Glutamatergic neuron (in vitro differentiated cells): ENCODE measurements around the gene ZCCHC24. TPM values are rescaled to one million over a fixed set of nuclear protein-coding genes. Genes with fewer than 3 reads are reported as not detected.

Experiments
- DNase-seq: peaks from one replicate; pipeline ENCODE4 v3.0.0; 2022
- H3K27ac Mint-ChIP-seq: one replicate; pipeline ENCODE4 v1.8.0; 2020; ENCODE audit warnings: mild to moderate bottlenecking, mixed read lengths, inconsistent platforms; ENCODE audit not compliant: unreplicated experiment
- H3K27me3 Mint-ChIP-seq: one replicate; pipeline ENCODE4 v1.8.0; 2020; ENCODE audit warnings: mild to moderate bottlenecking, moderate library complexity, mixed read lengths, inconsistent platforms; ENCODE audit not compliant: unreplicated experiment
- H3K36me3 Mint-ChIP-seq: one replicate; pipeline ENCODE4 v1.8.0; 2020; ENCODE audit warnings: mild to moderate bottlenecking, mixed read lengths, inconsistent platforms; ENCODE audit not compliant: unreplicated experiment
- H3K4me1 Mint-ChIP-seq: one replicate; pipeline ENCODE4 v1.8.0; 2020; ENCODE audit warnings: mild to moderate bottlenecking, low read depth, mixed read lengths, inconsistent platforms; ENCODE audit not compliant: unreplicated experiment
- H3K4me3 Mint-ChIP-seq: one replicate; pipeline ENCODE4 v1.8.0; 2020; ENCODE audit warnings: mild to moderate bottlenecking, mixed read lengths, inconsistent platforms; ENCODE audit not compliant: unreplicated experiment
- H3K9me3 Mint-ChIP-seq: one replicate; pipeline ENCODE4 v1.8.0; 2020; ENCODE audit warnings: mild to moderate bottlenecking, moderate library complexity, mixed read lengths, inconsistent platforms; ENCODE audit not compliant: unreplicated experiment
- total RNA-seq: library from RNA; stranded (reverse); fragmentation: NEBNext Ultra II Directional; extraction: Animal tissue kit (Norgen Biotek cat#: 25700); gene quantifications from one replicate; pipeline ENCODE4 v1.2.1, GENCODE V29; 2021; ENCODE audit not compliant: unreplicated experiment
- TF ChIP-seq, protein P1 (sequence below): fragments of 200-600 bp; sonication (generic); IDR thresholded peaks from one replicate; pipeline ENCODE4 v1.5.0; 2021; ENCODE audit not compliant: partially characterized antibody, unreplicated experiment

ZCCHC24 gene
- total RNA-seq, 1 donor from 2014 or later: 3.0 TPM

GRCh38 chr10:79413196-79413595, 32.2 kb downstream of the ZCCHC24 start:
- H3K36me3 Mint-ChIP-seq: no peaks in the 10 kb centered on the region

DNA sequence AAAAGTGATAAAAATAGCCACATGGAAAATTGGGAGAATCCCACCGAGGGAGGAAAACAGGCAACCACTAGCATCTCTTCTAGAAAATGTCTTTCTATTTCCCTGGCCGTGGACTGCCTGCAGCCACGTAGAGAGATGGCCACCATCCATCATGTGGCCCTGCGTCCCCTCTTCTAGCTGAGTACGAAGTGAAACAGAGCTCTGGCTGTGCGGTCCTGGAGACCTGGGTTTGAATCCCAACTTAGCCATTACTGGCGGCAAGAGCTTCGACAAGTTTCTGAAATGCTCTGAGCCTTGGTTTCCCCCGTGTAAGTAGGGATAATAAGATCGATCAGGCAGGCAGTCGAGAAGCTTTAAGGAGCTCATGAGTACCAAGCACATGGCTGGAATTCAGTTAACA, 32.9 kb downstream of the ZCCHC24 start:
- DNase-seq: peak; percentile 2
- H3K27ac Mint-ChIP-seq: no peak overlapping the region
- H3K9me3 Mint-ChIP-seq: peaks cover 5% of the 10 kb centered on the region
- H3K27me3 Mint-ChIP-seq: peaks cover 11% of the 10 kb centered on the region
- TF ChIP-seq, protein P1, sequence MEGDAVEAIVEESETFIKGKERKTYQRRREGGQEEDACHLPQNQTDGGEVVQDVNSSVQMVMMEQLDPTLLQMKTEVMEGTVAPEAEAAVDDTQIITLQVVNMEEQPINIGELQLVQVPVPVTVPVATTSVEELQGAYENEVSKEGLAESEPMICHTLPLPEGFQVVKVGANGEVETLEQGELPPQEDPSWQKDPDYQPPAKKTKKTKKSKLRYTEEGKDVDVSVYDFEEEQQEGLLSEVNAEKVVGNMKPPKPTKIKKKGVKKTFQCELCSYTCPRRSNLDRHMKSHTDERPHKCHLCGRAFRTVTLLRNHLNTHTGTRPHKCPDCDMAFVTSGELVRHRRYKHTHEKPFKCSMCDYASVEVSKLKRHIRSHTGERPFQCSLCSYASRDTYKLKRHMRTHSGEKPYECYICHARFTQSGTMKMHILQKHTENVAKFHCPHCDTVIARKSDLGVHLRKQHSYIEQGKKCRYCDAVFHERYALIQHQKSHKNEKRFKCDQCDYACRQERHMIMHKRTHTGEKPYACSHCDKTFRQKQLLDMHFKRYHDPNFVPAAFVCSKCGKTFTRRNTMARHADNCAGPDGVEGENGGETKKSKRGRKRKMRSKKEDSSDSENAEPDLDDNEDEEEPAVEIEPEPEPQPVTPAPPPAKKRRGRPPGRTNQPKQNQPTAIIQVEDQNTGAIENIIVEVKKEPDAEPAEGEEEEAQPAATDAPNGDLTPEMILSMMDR: no peak
- H3K4me1 Mint-ChIP-seq: peaks cover 9% of the 10 kb centered on the region
- H3K36me3 Mint-ChIP-seq: no peaks in the 10 kb centered on the region
- H3K4me3 Mint-ChIP-seq: no peak overlapping the region

More at GRCh38 chr10:79413196-79413595, 32.2 kb downstream of the ZCCHC24 start:
- Mint-ChIP-seq H3K9me3 (peaks cover 5% of the 10 kb centered on the region), H3K4me1 (peaks cover 9% of the 10 kb centered on the region), H3K4me3 (no peak overlapping the region), H3K27me3 (peaks cover 12% of the 10 kb centered on the region), H3K27ac (no peak overlapping the region)
- TF ChIP-seq, protein P1: no peak
- DNase-seq: peak; percentile 26

DNA sequence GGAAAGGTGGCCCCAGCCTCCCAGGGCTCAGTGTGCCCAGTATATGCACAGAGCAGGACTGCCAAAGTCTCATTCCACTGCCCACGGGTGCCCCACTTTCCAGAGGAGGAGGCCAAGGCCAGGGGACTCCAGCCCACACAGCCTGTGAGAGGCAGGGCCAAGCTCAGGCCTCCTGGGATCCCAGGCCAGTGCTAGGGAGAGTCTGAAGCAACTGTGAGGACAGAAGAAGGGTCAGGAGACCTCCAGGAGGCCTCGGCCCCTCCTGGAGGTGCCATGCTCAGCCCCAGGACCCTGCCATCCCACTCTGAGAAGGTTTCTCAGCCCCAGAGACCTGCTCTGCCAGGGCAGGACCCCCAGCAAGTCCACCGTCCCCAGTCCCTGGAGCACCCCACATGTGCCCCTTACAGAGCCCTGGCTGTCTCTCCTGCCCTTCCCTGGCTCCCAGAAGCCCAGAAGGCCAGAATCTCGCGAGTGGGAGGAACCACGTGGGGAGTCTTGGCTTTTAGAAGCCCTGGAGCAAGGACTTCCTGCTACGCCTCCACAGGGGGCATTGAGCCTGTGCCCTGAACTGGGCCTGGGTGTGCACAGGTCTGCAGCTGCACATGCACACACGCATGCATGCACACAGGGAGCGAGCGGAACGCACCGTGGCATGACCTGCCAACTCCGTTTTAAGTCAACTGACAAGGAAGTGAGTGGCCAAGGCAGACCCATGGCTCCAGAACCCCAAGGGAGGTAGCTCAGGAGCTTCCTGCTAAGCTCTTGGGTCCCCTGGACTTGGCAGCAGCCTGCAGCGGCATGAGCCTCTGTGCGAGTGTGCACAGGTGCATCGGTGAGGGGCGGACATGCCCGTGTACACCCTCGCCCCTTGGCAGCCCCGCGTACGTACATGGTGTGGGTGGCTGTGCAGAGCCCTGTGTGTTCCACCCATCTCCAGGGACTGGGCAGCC, 33.6 kb downstream of the ZCCHC24 start:
- TF ChIP-seq, protein P1: no peak
- Mint-ChIP-seq H3K9me3 (peaks cover 2% of the 10 kb centered on the region), H3K4me1 (peaks cover 14% of the 10 kb centered on the region), H3K27me3 (peaks cover 9% of the 10 kb centered on the region), H3K4me3 (no peak overlapping the region), H3K27ac (no peak overlapping the region), H3K36me3 (no peaks in the 10 kb centered on the region)
- DNase-seq: peak; percentile 12

GRCh38 chr10:79410315-79411094, 34.9 kb downstream of the ZCCHC24 start:
- H3K4me1 Mint-ChIP-seq: peaks cover 14% of the 10 kb centered on the region
- H3K27me3 Mint-ChIP-seq: peaks cover 9% of the 10 kb centered on the region
- H3K36me3 Mint-ChIP-seq: no peaks in the 10 kb centered on the region
- H3K27ac Mint-ChIP-seq: no peak overlapping the region
- no peaks in the 10 kb centered on the region for H3K9me3 Mint-ChIP-seq
- peak overlapping the region; percentile 36 for H3K4me3 Mint-ChIP-seq
- TF ChIP-seq, protein P1: no peak
- DNase-seq: peak; percentile 35
